Astrocyte of the spinal cord (primary cell): ENCODE measurements around the gene ULBP2.
"Not testable (repeated sequence)": the region's sequence is repeated elsewhere in the genome, so short reads cannot be mapped to it uniquely, and the experiment has no call there.

Source experiments
- DNase-seq: peaks from one replicate; pipeline ENCODE4 v3.0.0; 2011; ENCODE audit warnings: low read depth, low spot score
- H3K4me3 ChIP-seq: 2 replicates; pipeline ENCODE4 v1.5.1; 2011; ENCODE audit warnings: low read depth, mild to moderate bottlenecking, low read length, moderate library complexity
- in situ Hi-C: cut with HindIII; loops from 2 replicates; pipeline ENCODE4 v1.10.0; 2017; ENCODE audit warnings: low sequenced_read_pairs
- TF ChIP-seq, protein P1 (sequence below): IDR thresholded peaks from 2 replicates; pipeline ENCODE4 v1.5.1; 2012; ENCODE audit warnings: low read depth, mild to moderate bottlenecking, low read length, inconsistent platforms

Gene ULBP2

DNA sequence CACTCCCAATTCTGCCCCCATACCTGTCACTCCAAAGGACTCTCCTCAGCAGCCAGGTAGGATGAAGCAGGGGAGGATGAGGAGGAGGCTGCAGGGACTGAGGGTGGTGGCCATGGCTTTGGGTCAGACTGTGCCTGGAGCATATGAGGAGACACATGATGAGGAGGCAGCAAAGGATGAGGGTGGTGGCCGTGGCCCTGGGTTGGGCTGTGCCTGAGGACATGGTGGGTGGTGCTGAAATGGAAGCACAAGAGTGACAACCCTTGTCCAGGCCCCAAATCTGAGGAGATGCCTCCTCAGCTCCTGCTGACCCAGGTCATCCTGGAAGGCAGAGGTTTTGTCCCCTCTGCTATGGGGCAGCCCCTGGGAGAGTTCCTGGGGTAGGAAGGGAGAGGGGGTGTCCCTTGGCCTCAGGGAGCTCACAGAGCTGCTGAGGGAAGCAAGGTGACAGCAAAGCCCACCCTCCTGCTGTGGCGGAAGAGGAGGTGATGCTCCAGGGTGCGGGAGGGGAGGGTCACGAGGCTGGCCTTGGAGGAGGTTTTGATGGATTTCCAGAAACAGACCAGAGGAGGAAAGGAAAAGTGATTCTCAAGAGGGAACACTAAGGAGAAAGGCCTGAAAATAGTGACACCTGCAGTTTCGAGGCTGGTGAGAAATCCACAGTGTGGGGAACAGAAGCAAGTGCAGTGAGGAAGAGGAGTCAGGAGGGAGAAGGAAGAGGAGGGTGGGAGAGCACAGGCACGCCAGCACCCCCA, 23.5 kb upstream of the ULBP2 start:
- in situ Hi-C loops: no loop called here
- H3K4me3 ChIP-seq: no peak overlapping the region
- DNase-seq: no peak
- TF ChIP-seq, protein P1, sequence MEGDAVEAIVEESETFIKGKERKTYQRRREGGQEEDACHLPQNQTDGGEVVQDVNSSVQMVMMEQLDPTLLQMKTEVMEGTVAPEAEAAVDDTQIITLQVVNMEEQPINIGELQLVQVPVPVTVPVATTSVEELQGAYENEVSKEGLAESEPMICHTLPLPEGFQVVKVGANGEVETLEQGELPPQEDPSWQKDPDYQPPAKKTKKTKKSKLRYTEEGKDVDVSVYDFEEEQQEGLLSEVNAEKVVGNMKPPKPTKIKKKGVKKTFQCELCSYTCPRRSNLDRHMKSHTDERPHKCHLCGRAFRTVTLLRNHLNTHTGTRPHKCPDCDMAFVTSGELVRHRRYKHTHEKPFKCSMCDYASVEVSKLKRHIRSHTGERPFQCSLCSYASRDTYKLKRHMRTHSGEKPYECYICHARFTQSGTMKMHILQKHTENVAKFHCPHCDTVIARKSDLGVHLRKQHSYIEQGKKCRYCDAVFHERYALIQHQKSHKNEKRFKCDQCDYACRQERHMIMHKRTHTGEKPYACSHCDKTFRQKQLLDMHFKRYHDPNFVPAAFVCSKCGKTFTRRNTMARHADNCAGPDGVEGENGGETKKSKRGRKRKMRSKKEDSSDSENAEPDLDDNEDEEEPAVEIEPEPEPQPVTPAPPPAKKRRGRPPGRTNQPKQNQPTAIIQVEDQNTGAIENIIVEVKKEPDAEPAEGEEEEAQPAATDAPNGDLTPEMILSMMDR: no peak

DNA sequence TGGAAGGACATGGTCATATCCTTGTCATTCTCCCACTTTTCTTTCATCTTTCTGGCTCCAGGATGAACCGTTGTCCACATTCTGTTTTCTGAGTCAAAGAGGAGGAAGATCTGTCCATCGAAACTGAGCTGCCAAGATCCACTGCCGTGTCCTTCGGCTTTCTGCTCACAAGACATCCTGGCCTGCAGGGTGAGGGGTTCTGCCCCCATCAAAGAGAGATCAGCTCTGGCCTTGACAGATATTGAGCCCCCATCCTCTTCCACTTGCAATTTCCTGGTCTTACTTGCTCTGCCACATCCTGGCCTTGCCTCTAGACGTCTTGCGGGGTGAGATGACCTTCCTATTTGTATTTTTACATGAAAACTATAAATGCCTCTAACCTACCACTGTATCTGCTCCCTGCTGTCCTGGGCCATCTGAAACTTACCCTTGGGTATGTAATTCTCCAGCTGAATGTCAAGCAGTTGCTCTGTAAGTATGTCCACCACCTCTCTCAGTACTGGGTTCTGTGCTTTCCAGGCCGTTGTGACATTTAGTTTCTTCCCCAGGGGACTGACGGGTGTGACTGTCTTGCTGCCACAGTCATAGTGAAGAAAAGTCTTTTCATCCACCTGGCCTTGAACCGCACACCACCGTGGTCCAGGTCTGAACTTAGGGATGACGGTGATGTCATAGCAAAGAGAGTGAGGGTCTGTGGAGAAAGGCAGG, 22.5 kb upstream of the ULBP2 start:
- DNase-seq, H3K4me3 ChIP-seq, in situ Hi-C loops: not testable (repeated sequence)

- H3K4me3 ChIP-seq: no peak overlapping the region
- TF ChIP-seq, protein P1: no peak
- DNase-seq: no peak
- in situ Hi-C loops: no loop called here
These were observed 22.0 kb upstream of the ULBP2 start for GRCh38 chr6:149919834-149920225.

DNA sequence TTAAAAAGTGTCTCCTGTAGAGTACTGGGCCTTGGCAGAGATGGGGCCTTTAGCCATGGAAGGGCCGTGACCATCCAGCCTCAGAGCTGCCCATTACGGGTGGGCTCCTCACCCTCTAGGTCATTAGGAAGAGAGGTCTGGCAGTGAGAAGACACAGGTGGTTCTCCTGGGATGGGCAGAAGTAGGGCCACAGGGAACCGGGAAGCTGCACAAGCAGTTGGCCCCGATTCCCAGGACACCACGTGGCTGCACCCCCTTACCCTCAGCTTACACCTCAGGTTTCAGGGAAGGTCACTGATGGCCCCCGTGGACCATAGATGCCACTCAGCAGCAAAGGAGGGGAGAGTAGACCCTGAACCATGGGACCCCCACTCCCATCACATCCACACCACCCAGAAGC, 20.5 kb upstream of the ULBP2 start:
- in situ Hi-C loops: no loop called here
- TF ChIP-seq, protein P1: no peak
- DNase-seq: no peak
- no peak overlapping the region for H3K4me3 ChIP-seq

- DNase-seq, H3K4me3 ChIP-seq, in situ Hi-C loops: not testable (repeated sequence)
These were observed 19.7 kb upstream of the ULBP2 start for GRCh38 chr6:149922091-149922490.

DNA sequence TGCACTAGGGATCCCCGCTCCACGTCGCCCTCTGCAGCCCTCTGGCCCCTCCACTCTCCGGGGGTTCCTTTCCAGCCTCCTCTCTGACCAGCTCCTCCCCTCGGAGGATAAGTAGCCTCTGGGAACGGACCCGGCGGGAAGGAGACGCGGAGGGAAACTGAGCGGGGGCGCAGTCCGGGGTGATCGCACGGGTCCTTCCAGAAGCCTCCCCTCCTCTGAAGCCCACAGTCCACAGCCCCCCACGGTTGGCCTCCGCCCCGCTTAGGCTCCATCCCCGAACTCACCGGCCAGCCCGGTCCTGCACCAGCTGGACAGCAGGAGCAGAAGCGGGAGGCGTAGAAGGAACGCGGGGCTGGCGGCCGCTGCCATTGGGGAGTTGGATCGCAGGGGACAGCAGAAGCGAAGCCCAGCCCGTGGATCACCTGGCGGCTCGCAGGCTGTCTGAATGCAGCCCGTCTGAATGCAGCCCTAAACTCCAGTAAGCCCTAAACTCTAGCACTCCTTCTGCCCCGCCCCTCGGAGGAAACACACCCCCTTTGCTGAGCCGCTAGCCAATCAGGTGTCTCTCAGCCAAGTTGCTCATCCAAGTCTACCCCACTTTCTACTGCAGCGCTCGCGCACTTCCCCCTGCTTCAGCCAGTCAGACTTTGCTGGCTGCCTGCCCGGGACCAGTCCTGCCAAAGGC, 19.0 kb upstream of the ULBP2 start, which contains the start of gene RAET1G:
Gene RAET1G, minus strand, starts transcription at position 480 of the 685 bp plus-strand sequence. Its CDS starts 111 bp downstream, at position 369.
- peak; percentile 93 for DNase-seq
- peak within 1 kb of the TSS; percentile 59 for H3K4me3 ChIP-seq
- in situ Hi-C loops: no loop called here
- TF ChIP-seq, protein P1: no peak

- in situ Hi-C loops: no loop called here
- DNase-seq: no peak
- TF ChIP-seq, protein P1: no peak
These were observed 18.4 kb upstream of the ULBP2 start for GRCh38 chr6:149923327-149923986.

More at GRCh38 chr6:149923327-149923986, 18.4 kb upstream of the ULBP2 start:
- H3K4me3 ChIP-seq: peak overlapping the region; percentile 59
